Stimulated activated CD4-positive, alpha-beta T cell treated with anti-CD3 and anti-CD28 coated beads, Interleukin-2, amount 100 ng/mL, for 48 hours (primary cell): ENCODE results near the gene CCDC187.
A peak's percentile ranks its signal among the peaks of the same experiment; 100 is the strongest.
"Not testable (repeated sequence)": the region's sequence is repeated elsewhere in the genome, so short reads cannot be mapped to it uniquely, and the experiment has no call there.

Experiments
- DNase-seq, 2 donors: peaks; one replicate each; pipeline ENCODE4 v3.0.0-alpha.2; 2020

The CCDC187 gene

DNA sequence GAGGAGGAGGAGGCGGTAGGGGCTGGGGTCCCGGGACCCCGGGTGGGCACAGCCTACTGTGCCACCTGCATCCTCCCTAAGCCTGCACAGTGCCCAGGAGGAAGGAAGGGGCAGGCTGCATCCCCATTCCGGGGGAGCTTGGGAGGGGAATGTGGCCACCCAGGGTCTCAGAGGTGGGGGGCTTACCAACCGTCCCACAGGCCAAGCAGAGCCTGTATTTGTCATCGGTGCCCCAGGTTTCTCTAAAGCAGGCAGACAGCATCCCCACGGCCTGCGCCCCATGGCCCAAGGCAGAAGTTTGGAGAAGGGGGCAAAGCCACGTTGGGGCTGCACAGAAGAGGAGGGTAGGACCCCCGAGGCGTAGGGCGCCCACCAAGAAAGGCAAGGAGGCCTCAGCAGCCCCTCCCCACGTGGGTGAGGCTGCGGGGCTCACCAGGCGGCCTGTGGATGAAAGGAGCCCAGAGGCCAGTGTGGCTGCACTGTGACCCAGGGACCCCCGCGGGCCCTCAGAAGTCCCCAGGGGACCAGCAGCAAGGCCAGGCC, 22.9 kb upstream of the CCDC187 start:
- DNase-seq = no peak

DNA sequence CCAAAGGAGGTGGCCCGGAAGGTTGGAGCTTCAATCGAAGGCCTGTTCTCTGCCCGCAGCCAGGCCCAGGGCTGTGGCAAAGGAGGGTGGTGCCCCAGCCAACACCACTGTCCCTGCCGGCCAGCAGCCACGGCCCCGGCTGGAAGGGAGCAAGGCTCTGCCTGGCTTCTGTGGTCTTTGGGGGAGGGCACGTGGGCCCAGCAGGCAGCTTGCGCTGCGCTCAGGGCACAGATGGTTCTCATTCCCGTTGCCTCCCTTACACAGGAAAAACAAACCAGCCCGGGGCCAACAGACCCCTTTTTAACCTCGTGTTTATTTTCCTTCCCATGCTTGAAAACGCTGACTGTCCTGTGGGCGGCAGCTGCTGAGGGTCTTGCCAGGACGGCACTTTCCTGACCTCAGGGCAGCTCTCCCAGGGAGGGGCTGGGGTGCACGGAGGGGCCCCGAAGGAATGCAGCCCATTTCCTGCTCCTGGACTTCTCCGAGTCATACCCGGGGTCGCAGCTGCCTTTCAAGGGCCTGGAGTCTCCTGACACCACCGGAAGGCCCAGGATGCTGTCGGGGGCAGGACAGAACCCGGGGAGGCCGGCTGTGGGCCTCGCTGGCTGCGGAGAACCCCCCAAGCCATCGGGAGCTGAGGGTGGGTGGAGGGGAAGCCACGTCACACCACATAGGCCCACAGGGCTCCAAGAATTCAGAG, 22.3 kb upstream of the CCDC187 start:
- DNase-seq = no peak

DNA sequence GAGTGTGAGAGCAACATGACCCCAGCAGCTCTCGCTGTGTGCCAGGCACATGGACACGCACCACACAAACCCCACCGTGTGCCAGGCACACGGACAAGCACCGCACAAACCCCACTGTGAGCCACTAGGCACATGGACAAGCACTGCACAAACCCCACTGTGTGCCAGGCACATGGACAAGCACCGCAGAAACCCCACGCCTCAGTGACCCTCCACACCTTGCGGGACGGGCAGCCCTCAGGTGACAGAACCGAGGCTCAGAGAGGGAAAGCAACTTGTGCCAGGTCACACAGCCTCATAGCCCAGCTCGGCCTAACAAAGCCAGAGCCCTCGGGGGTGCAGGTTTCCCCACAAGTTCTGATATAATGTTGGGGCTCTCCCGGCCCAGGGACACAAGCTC, 21.5 kb upstream of the CCDC187 start:
- no peak for DNase-seq

DNA sequence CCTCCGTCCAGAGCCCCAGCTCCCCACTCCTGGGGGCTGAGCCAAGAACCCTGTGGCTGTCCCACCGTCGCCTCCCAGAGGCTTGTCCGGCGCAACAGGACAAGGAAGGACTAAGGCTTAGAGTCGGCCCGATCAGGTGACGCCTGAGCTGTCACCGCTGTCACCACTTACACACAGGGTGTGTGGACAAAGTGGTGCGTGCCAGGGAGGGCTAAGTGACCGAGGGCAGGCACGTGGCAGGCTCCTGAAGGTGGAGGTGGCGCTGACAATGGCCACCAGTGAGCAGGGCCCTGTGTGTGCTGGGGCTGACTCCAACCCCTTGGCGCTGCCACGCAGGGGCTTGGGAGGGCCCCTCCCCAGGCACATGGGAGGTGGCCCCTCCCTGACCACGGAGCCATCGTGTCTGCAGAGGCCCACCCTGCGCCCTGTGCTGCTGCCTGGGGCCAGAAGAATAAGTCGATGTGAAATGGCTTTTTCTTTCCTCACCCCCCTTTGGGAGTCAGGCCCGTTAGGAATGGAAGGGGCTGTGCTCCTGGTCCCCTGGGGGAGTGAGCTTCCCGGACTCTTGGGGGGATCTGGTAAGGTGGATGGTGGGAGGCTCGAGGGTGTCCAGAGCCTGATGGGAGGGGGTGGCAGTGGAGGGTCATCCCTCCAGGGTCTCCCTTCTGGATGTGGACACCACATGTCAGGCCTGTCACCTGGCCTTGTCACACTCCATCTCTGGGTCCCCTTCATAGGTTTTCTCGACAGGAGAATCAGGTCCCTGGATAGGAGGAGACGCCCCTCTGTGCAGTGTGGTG, 20.8 kb upstream of the CCDC187 start:
- no peak for DNase-seq

DNA sequence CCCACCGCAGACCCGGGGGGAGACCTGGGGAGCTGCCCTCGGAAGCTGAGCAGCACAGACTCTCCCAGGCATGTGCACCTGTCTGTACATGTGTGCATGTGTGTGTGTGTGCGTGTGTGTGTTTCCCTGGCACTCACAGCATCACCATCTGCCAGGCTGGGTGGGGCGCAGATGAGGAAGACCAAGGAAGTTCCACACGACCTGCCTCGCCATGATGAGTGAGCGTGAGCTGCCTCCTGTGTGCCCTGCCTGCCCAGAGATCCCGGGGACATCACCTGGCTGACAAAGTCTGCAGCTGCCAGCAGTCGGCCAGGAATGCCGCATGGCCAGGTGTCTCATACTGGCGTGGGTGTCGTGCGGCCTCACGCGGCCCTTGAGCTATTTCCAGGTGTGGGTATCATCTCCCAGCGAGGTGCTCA, 19.5 kb upstream of the CCDC187 start:
- DNase-seq = no peak

DNA sequence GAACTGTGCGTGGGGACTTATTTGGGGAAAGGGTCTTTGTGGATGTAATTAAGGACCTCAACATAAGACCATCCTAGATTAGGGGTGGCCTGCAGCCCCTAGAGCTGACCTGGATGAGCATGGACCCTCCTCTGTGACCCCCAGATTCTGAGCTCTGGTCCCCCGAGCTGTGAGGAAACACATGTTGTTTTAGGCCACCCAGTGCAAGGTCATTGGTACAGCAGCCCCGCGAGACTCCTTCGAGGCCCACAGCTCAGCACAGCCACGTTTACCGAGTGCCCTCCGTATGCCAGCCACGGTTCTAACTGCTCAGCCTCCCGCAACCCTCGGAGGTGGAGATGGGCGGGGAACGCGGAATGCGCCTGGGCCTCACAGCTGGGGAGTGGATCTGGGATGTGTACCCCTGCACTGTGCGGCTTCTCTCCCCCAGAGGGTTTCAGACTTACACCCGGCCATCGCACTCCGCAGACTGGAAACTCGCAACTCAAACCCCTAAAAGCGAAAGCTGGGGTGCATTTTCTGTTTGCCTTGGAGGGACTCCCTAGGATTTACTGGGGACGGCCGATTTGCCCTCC, 18.9 kb upstream of the CCDC187 start:
- no peak for DNase-seq

DNA sequence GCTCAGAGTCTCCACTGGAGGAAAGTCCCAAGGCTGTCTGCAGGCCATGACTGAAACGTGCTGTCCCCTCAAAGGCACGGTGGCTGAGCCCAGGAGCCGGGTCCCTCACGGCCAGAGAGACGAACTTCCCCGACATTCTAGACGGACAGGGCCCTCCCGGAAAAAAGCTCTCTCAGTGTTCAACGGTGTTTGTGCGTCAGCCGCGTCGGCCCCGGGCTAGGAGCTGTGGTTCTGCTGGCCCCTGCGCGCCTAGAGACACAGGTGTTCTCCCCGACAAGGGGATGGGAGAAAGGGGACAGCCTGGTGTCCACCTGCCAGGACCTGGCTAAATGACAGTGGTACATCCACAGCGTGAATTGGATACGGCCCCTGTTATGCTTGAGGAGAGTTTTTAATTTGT, 17.7 kb upstream of the CCDC187 start:
- DNase-seq = no peak

DNA sequence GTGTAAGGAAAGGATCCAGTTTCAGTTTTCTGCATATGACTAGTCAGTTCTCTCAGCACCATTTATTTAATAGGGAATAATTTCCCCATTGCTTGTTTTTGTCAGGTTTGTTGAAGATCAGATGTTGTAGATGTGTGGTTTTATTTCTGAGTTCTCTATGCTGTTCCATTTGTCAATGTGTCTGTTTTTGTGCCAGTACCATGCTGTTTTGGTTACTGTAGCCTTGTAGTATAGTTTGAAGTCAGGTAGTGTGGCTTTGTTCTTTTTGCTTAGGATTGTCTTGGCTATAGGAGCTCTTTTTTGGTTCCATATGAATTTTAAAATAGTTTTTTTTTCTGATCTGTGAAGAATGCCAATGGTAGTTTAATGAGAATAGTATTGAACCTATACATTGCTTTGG, 17.1 kb upstream of the CCDC187 start:
- not testable (repeated sequence) for DNase-seq

DNA sequence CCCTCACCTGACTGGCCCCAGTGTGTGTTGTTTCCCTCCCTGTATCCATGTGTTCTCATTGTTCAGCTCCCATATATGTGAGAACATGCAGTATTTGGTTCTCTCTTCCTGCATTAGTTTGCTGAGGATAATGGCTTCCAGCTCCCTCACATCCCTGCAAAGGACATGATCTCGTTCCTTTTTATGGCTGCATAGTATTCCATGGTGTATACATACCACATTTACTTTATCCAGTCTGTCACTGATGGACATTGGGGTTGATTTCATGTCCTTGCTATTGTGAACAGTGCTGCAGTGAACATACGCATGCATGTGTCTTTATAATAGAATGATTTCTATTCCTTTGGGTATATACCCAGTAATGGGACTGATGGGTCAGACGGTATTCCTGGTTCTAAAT, 16.1 kb upstream of the CCDC187 start:
- DNase-seq = not testable (repeated sequence)

DNA sequence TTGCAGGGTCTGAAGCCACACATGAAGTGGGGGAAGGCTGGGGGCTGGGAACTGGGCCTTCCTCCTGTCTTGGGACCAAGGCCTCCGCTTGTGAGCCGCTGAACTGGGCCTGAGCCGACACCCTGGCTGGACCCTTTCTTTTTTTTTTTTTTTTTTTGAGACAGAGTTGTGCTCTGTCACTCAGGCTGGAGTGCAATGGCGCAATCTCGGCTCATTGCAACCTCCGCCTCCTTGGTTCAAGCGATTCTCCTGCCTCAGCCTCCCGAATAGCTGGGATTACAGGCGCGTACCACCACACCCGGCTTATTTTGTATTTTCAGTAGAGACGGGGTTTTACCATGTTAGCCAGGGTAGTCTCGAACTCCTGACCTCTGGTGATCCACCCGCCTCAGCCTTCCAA, 15.3 kb upstream of the CCDC187 start:
- DNase-seq = not testable (repeated sequence)

DNA sequence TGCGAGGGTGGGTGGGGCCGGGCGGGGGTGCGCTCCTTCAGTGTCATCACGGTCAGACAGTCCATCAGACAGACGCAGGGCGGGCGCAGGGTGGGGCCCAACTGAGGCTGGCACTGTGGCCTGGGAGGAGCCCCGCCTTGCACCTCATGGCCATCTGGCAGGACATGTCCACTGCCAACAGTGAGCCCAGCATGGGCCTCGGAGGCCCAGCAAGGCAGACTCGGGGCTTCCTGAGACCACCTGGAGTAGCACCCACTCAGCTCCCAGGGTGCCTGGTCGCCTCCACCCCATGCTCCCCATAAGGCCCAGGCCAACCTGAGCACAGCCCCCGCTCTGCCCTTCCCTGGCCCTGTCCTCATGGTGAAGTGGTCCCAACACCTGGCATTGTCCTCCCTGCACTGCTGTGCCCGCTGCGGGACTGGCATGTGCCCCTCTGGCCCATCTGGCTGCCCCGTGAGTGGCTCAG, 14.9 kb upstream of the CCDC187 start:
- DNase-seq = no peak

DNA sequence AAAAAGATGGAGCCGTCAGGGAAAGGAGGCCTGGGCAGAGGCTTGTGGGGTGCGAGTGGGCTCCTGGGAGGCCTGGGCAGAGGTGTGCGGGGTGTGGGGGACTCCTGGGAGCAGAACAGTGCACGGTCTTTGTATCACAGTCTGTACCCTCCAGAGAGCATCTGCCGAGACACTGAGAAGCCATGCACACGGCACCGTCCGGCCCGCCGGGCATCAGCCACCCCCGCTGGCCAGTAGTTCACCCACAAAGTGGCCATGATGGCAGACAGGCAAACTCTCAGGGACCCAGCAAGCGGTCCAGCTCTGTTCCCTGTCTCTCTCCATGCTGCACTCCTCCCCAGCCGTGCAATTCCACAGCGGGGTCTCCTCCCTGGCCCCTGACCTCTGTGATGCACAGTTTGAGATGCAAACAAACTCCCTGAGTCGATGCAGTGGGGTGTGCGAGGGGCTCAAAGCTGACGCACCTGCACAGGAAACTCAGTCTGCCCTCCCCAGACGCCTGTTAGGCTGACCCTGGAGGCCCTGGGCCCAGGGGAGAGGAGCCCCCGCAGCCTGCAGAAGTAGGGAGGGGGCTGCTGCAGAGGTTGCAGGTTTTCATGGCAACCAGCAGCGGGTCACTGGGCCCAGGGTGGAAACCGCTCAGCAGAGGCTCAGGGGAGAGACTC, 14.3 kb upstream of the CCDC187 start:
- DNase-seq = no peak

DNA sequence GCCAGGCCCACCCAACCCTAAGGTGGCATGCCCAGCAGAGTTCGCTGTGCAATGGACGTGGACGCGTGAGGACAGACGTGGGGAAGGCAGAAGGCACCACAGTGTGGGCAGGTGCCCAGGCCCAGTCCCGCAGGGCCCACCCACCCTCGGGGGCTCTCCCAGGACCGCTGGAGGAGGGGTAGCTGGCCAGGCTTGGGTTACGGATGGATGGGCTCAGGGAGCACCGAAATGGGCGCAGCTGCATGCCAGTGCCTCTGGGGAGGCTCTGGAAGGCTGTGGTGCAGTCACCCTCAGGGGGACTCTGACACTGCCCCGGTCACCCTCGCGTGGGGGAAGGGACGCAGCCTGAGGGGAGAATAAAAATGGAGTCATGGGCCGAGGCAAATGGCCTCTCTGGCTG, 13.8 kb upstream of the CCDC187 start:
- no peak for DNase-seq

DNA sequence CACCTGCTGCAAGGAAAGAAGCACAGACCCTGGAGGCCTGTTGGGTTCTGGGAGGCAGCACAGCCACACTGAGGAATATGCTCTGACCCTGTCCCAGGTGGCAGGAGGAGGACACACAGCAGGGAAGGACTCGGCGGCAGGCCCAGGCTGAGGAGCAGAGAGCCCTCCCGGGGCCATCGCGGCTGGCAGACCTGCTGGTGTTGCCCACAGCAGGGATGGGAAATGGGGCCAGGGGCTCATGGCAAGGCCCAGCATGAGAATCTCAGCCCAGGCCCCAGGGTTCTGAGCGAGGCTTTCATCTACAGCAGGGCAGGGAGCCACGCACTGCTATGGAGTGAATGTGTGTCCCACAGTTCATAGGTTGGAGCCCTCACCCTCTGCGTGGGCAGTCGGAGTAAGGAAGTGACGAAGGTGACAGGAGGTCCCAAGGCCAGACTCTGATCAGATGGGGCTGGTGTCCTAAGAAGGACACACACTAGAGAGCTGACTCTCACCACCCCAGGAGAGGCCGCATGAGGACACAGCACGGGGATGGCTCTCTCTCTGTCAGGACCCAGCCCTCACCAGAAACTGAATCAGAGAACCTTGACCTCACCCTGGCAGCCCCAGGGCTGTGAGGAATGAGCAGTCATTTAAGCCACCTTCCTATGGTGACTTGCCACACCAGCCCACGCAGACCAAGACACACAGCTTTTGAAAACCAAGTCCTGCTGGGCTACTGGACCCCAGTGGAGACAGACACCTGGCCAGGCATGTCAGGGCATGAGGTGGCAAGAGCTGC, 13.2 kb upstream of the CCDC187 start:
- no peak for DNase-seq

DNA sequence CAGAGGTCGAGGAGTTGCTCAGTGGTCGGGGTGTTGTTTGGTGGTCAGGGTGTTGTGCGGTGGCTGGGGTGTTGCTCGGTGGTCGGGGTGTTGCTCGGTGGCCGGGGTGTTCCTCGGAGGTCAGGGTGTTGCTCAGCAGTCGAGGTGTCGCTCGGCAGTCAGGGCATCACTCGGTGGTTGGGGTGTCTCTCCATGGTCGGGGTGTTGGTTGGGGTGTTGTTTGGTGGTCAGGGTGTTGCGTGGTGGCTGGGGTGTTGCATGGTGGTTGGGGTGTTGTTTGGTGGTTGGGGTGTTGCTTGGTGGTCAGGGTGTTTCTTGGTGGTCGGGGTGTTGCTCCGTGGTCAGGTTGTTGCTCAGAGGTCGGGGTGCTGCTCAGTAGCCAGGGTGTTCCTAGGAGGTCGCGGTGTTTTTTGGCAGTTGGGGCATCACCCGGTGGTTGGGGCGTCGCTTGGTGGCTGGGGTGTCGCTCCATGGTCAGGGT, 12.4 kb upstream of the CCDC187 start:
- no peak for DNase-seq

DNA sequence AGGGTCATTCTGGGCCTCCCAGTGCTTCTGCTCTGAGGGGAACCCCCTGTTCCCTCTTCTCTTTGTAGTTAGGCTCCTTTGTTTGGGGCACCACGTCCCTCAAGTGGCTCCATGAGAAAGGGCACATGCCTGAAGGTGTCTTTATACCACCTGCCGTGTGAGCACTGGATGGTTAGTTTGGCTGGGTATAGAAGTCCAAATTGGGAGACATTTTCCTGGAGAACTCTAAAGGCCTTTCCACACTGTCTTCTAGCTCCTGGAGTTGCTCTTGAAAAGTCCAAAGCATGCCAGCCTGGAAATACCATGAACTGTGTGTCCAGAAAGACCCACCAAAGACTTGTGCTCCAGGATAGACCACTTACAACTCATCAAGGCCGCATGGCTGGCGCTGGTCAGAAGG, 11.1 kb upstream of the CCDC187 start:
- no peak for DNase-seq

DNA sequence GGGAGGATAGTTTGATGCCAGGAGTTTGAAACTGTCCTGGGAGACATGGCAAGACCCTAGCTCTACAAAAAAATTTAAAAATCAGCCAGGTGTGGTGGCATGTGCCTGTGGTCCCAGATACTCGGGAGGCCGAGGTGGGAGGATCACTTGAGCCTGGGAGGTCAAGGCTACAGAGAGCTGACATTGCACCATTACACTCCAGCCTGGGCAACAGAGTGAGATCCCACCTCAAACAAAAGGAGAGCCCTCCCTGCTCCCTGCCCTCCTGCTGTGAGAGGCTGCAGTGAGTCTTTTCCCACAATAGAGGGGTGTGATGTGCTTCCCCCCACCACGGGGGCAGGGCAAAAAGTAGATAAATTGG, 10.1 kb upstream of the CCDC187 start:
- no peak for DNase-seq

DNA sequence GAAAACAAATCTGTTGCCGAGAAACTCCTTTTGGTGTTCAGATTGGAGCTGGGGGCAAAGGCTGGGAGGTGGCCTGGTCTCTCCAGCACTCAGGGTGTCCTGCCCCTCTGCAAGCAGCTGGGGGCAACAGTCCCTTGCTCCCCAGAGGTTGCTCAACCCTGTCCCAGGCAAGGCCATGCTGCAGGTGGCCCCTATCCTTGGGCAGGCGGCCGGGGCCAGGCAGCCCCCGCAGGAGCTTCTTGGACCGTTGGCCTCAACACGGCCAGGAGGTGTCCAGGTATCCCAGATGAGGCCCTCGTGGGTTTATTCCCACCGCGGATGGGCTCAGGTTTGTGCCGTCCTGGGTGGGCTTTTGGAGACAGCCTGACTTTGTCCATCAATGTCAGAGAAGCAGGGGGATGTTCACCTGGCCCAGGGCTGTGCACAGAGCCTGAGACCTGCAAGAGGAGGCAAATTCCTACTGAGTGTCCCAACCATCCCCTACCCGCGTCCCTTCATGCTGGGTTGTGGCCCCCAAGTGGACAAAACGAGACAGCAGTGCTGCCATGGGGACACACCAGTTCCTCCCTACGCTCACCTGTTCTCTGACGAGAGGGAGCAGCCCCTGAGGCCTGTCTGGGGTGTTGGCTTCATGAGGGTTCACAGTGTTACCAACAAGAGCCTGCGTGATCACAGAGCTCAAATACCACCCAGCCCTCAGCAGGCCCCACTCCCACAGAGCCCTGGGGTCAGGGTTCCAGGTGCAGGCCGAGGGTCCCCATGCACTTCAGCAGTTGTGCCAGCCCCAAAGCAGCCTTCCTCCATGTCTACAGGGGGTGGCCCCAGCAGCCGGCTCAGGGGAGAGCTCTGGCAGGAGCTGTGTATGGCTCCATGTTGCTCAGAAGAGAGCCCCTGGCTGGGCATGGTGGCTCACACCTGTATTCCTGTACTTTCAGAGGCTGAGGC, 9.5 kb upstream of the CCDC187 start:
- no peak for DNase-seq

DNA sequence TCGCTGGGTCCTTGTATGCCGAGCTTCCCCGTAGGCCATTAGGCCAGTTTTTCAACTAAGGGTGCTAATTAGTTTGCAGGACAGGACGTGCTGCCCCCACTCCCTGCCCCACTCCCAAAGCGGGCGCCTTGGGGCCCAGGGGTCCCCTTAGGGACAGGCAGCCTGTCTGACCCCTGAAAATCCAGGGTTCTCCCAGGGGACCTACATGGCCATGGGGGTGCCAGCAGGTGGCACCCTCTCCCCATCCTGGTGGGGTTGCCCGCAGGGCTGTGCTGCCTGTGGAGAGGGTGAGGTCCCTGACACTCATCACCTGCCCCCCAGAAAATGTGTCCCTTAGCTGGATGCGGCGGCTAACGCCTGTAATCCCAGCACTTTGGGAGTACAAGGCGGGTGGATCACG, 8.5 kb upstream of the CCDC187 start:
- peak; percentile 33 to 37 for DNase-seq

DNA sequence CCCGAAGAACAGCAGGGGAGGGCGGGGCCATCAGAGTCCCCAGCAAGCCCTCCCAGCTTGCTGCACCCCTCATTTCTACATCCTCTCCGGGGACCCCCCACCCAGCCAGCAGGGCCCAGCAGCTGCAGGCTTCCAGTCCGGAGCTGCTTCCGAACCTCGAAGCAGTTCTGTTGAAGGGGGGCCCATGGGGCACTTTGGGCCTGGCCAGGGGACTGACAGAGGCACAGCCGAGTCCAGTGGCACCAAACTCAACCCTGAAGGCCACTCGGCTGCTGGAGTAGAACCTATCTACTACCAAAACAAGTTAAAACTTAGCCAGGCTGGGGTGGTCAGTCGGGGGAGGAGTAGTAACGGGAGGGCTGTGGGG, 8.1 kb upstream of the CCDC187 start:
- DNase-seq = no peak
